ENCODE data around the gene FHDC1.

Gene FHDC1

DNA sequence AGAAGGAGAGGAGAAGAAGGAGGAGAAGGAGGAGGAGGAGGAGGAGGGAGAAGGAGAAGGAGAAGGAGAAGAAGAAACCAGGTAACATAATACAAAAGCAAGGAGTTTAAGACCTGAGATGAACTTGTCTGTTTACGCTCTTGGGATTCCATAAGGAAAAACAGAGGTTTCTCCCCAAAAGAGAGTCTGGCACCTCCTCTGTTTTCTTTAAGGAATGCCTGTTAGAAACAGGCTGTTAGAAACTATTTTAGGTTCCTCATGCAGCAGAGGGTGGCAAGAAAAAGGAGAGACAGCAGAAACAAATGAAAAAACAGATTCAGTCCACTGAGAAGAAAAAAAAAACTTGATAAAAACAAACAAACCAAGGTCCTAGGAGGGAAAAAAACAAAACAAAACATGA is 10.3 kb upstream of the FHDC1 start:
- TF ChIP-seq FOXP2 (optimal IDR thresholded peaks at IDR 0.05; ENCODE audit: borderline replicate concordance, extremely low read depth, extremely low read length, insufficient read depth) (no peak), TAF1 (IDR thresholded peaks at IDR 0.05; ENCODE audit: borderline replicate concordance, insufficient read depth, low read length) (no peak), POLR2AphosphoS5 (IDR thresholded peaks at IDR 0.05; ENCODE audit: low read depth, low read length) (no peak)

DNA sequence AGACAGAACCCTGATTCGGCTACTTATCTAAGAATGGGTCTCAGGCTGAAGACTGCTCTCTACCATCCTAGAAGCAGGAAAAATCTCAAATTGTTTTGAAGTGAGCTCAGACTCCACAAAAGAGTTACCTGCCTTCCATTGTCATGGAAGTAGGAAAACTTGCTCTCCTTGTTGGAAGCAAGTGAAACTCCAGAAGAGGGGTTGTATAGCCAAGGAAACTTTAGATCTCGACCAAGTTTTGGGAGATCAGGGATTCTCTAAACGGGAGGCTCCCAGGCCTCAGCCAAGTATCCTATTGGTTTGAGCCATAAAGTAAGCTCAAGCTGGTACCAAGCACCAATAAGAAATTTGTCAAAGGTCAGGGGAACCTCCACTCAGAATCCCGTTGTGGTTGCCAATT is 9.2 kb upstream of the FHDC1 start:
- TF ChIP-seq SIN3A (IDR thresholded peaks at IDR 0.05; ENCODE audit: borderline replicate concordance, insufficient read depth, low read length) (no peak), POLR2AphosphoS5 (IDR thresholded peaks at IDR 0.05; ENCODE audit: low read depth, low read length) (no peak), TAF1 (IDR thresholded peaks at IDR 0.05; ENCODE audit: borderline replicate concordance, insufficient read depth, low read length) (no peak), FOXP2 (optimal IDR thresholded peaks at IDR 0.05; ENCODE audit: borderline replicate concordance, extremely low read depth, extremely low read length, insufficient read depth) (no peak)
- TF ChIP-seq, protein P1, sequence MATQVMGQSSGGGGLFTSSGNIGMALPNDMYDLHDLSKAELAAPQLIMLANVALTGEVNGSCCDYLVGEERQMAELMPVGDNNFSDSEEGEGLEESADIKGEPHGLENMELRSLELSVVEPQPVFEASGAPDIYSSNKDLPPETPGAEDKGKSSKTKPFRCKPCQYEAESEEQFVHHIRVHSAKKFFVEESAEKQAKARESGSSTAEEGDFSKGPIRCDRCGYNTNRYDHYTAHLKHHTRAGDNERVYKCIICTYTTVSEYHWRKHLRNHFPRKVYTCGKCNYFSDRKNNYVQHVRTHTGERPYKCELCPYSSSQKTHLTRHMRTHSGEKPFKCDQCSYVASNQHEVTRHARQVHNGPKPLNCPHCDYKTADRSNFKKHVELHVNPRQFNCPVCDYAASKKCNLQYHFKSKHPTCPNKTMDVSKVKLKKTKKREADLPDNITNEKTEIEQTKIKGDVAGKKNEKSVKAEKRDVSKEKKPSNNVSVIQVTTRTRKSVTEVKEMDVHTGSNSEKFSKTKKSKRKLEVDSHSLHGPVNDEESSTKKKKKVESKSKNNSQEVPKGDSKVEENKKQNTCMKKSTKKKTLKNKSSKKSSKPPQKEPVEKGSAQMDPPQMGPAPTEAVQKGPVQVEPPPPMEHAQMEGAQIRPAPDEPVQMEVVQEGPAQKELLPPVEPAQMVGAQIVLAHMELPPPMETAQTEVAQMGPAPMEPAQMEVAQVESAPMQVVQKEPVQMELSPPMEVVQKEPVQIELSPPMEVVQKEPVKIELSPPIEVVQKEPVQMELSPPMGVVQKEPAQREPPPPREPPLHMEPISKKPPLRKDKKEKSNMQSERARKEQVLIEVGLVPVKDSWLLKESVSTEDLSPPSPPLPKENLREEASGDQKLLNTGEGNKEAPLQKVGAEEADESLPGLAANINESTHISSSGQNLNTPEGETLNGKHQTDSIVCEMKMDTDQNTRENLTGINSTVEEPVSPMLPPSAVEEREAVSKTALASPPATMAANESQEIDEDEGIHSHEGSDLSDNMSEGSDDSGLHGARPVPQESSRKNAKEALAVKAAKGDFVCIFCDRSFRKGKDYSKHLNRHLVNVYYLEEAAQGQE (IDR thresholded peaks at IDR 0.05; ENCODE audit: insufficient read depth in 1 of 2, low read depth in 2 of 2, low read length in 2 of 2) = no peak

DNA sequence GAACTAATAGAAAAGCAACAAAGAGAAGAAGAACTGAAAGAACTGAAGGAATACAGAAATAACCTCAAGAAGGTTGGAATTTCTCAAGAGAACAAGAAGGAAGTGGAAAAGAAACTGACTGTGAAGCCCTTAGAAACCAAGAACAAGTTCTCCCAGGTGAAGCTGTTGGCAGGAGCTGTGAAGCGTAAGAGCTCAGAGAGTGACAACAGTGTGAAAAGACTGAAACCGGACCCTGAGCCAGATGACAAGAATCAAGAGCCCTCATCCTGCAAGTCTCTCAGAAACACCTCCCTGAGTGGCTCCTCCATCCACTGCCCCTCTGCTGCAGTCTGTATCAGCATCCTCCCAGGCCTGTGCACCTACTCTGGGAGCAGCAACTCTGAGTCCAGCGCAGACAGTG is 8.4 kb upstream of the FHDC1 start:
- TF ChIP-seq FOXP2 (optimal IDR thresholded peaks at IDR 0.05; ENCODE audit: borderline replicate concordance, extremely low read depth, extremely low read length, insufficient read depth) (no peak), POLR2AphosphoS5 (IDR thresholded peaks at IDR 0.05; ENCODE audit: low read depth, low read length) (no peak), SIN3A (IDR thresholded peaks at IDR 0.05; ENCODE audit: borderline replicate concordance, insufficient read depth, low read length) (no peak)
- TF ChIP-seq, protein P1 (IDR thresholded peaks at IDR 0.05; ENCODE audit: insufficient read depth in 1 of 2, low read depth in 2 of 2, low read length in 2 of 2) = no peak

DNA sequence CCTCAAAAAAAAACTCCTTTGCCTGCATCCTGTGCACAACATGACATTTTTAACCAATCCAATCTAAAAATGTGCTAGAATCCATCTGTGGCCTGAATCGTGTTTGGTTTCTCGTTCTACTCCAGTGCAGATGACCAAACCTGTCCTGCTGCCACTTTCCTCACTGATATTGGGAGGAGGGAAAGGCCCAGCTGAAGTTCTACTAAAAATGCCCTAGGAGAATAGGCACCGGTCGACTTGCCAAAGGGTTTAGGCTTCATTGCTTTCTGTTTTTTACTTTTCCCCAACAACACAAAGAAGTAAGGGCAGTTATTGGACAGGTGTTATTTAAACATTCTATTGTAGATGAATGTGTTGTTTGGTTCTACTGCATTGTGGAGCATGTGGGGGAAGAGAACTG is 7.8 kb upstream of the FHDC1 start:
- TF ChIP-seq TAF1 (IDR thresholded peaks at IDR 0.05; ENCODE audit: borderline replicate concordance, insufficient read depth, low read length) (no peak), SIN3A (IDR thresholded peaks at IDR 0.05; ENCODE audit: borderline replicate concordance, insufficient read depth, low read length) (no peak), POLR2AphosphoS5 (IDR thresholded peaks at IDR 0.05; ENCODE audit: low read depth, low read length) (no peak), FOXP2 (optimal IDR thresholded peaks at IDR 0.05; ENCODE audit: borderline replicate concordance, extremely low read depth, extremely low read length, insufficient read depth) (no peak)
- TF ChIP-seq, protein P1 (IDR thresholded peaks at IDR 0.05; ENCODE audit: insufficient read depth in 1 of 2, low read depth in 2 of 2, low read length in 2 of 2) = no peak

DNA sequence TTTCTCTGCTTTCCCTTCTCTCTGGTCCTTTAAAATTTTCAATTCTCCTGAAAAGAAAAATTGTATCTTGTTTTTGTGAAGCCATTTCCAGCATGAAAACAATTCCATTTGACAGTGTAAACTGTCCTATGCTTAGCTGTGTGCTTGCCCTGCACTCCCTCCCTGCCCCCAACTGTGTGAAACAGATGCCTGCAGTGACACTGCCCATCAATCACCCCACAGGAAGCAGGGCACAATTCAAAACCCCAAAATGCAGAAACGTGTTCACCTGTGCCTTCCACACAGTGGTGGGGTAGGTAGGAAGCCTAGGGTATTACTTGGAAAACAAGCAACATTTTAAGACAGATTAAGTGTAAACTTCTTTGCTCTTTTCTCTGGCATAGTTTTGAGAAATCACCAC is 6.2 kb upstream of the FHDC1 start:
- TF ChIP-seq SIN3A (IDR thresholded peaks at IDR 0.05; ENCODE audit: borderline replicate concordance, insufficient read depth, low read length) (no peak), FOXP2 (optimal IDR thresholded peaks at IDR 0.05; ENCODE audit: borderline replicate concordance, extremely low read depth, extremely low read length, insufficient read depth) (no peak), POLR2AphosphoS5 (IDR thresholded peaks at IDR 0.05; ENCODE audit: low read depth, low read length) (no peak), TAF1 (IDR thresholded peaks at IDR 0.05; ENCODE audit: borderline replicate concordance, insufficient read depth, low read length) (no peak)
- TF ChIP-seq, protein P1 (IDR thresholded peaks at IDR 0.05; ENCODE audit: insufficient read depth in 1 of 2, low read depth in 2 of 2, low read length in 2 of 2) = no peak
